Thyroid gland (tissue), 4 donors: ENCODE data around the gene SPOP.

ENCODE experiments used
- POLR2A ChIP-seq, 2 donors: fragments of 450-650 bp; IDR thresholded peaks; one replicate each; pipeline ENCODE4 v1.6.1; 2017; ENCODE audit warnings: antibody characterized with exemption in 2 of 2, mild to moderate bottlenecking in 2 of 2, moderate library complexity in 1 of 2
- TF ChIP-seq, protein P1 (sequence below), 6 experiments: fragments of 200-600 bp in 3 of 6; fragments of 450-650 bp in 3 of 6; sonication (generic) in 3 of 6; IDR thresholded peaks; one replicate each; pipeline ENCODE4 v1.5.1; 2016 to 2019; ENCODE audit warnings: antibody characterized with exemption in 6 of 6, mild to moderate bottlenecking in 2 of 6, inconsistent platforms in 1 of 6, moderate library complexity in 1 of 6

DNA sequence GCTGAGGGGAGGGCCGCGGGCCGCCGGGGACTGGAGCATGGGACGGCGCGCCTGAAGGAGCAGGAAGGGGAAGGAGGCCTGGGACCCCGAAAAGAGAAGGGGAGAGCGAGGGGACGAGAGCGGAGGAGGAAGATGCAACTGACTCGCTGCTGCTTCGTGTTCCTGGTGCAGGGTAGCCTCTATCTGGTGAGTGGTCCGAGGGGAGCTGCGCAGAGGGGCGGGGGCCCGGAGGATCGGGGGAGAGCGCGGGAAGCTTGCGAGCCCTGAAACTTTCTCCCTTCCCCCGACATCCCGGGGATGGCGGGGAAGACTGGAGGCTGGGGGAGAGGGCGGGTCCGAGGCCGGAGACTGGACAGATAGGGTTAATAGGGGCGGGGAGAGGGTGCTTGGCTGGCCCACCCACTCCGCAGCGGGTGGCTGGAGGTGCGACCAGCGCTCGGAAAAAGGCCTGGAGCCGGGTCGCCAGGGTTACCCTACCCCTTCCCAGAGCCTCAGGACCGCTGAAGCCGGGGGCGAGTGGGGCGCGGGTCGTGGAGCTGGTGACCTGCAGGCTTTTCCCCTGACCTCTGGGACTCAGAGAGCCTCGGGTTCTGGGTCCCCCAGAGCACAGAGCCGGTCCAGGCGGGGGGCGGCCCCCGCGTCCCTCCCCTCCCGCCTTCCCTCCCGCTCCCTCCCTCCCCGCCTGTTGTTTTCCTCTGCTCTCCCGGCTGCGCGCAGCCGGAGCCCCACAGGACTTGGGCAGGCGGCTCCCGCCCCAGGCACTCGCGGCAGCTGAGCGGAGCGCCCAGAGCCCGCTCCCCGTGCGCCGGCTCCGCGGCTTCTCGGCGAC is 101.6 kb downstream of the SPOP start:
- TF ChIP-seq, protein P1, sequence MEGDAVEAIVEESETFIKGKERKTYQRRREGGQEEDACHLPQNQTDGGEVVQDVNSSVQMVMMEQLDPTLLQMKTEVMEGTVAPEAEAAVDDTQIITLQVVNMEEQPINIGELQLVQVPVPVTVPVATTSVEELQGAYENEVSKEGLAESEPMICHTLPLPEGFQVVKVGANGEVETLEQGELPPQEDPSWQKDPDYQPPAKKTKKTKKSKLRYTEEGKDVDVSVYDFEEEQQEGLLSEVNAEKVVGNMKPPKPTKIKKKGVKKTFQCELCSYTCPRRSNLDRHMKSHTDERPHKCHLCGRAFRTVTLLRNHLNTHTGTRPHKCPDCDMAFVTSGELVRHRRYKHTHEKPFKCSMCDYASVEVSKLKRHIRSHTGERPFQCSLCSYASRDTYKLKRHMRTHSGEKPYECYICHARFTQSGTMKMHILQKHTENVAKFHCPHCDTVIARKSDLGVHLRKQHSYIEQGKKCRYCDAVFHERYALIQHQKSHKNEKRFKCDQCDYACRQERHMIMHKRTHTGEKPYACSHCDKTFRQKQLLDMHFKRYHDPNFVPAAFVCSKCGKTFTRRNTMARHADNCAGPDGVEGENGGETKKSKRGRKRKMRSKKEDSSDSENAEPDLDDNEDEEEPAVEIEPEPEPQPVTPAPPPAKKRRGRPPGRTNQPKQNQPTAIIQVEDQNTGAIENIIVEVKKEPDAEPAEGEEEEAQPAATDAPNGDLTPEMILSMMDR (IDR thresholded peaks at IDR 0.05), result no peak
- no peak for TF ChIP-seq POLR2A (IDR thresholded peaks at IDR 0.05)
